Spleen (tissue), 7 donors: Measurements from ENCODE around the gene CCDC180.

Experiments
- CTCF ChIP-seq, 11 experiments: fragments of 200-600 bp in 7 of 11; fragments of 450-650 bp in 4 of 11; sonication (generic) in 4 of 11; IDR thresholded peaks in 8 of 11; conservative IDR thresholded peaks in 3 of 11; 1 replicate in 7 of 11; 2 replicates in 4 of 11; pipeline versions ENCODE4 v1.4.0 to v1.8.0; 2016 to 2021; ENCODE audit warnings: antibody characterized with exemption in 11 of 11, inconsistent platforms in 4 of 11, mild to moderate bottlenecking in 1 of 11
- POLR2AphosphoS5 ChIP-seq, 3 donors: sonication (generic); formaldehyde crosslinking; IDR thresholded peaks; one replicate each; pipeline ENCODE4 v1.5.1; 2017; ENCODE audit warnings: antibody characterized with exemption in 3 of 3
- donor health status: DM: no; HTN: no; CAD: no; lungs with moderate emphysema.
- donor health status: DM: no; HTN: no; CAD: no.
- donor health status: DM: no; HTN: no; CAD: no.

- TF ChIP-seq CTCF (IDR thresholded peaks at IDR 0.05 in 8 of 11, conservative IDR thresholded peaks at IDR 0.05 in 3 of 11) (no peak), POLR2AphosphoS5 (IDR thresholded peaks at IDR 0.05) (no peak)
These were observed 11.0 kb downstream of the CCDC180 start for GRCh38 chr9:97318433-97318832.
